ENCODE measurements around the gene ATP9A. TPM values are rescaled to one million over a fixed set of nuclear protein-coding genes. Genes with fewer than 3 reads are reported as not detected.

The ATP9A gene
- total RNA-seq, 1 experiment from 2014 or later: 12.1 TPM

GRCh38 chr20:51547951-51548350 lies 220.2 kb downstream of the ATP9A start:
- no peak overlapping the region for H4K91ac ChIP-seq (ENCODE audit: insufficient read length, low read depth, low read length)
- H3K4ac ChIP-seq (ENCODE audit: low read depth, low read length): no peak overlapping the region
- no peak overlapping the region for H3K27ac ChIP-seq (ENCODE audit: insufficient read length, low read depth, low read length)
- no peak overlapping the region for H3K9ac ChIP-seq (ENCODE audit: extremely low read depth, insufficient read length, low read length)
- H2BK15ac ChIP-seq (ENCODE audit: low read depth, low read length): no peak overlapping the region
- Mint-ChIP-seq H3K9me3 (no peaks in the 10 kb centered on the region), H3K36me3 (ENCODE audit: insufficient read depth in 1 of 3, low read depth in 3 of 3) (no peaks in the 10 kb centered on the region), H3K4me3 (no peak overlapping the region; a peak in 1 of 5 replicates), H3K27me3 (ENCODE audit: low read depth) (peaks cover 73% of the 10 kb centered on the region), H3K27ac (no peak overlapping the region), H3K4me1 (peaks cover 0 to 10% of the 10 kb centered on the region in 2 experiments; a peak in 3 of 4 replicates)
- H3K79me2 ChIP-seq (ENCODE audit: insufficient read depth, low read length): no peaks in the 10 kb centered on the region
- DNase-seq: no peak
- no peaks in the 10 kb centered on the region for H3K79me1 ChIP-seq (ENCODE audit: insufficient read depth, low read depth, low read length, poor library complexity, severe bottlenecking)
- no peak for TF ChIP-seq CTCF (conservative IDR thresholded peaks at IDR 0.05)
- no peak overlapping the region for H2AK5ac ChIP-seq (ENCODE audit: insufficient read length, low read length)
- H3K9me3 ChIP-seq (ENCODE audit: control insufficient read depth, low read depth, low read length): no peaks in the 10 kb centered on the region
- no peak overlapping the region for H3K23ac ChIP-seq (ENCODE audit: insufficient read length, low read depth, low read length)
- H3K14ac ChIP-seq (ENCODE audit: insufficient read depth, low read length): no peak overlapping the region
- no CpG with 5 or more reads among the region's 7 CpGs for WGBS (ENCODE audit: extremely low coverage, insufficient read length, low lambda C conversion rate)
- H3K23me2 ChIP-seq (ENCODE audit: insufficient read length, low read depth, low read length, poor library complexity, severe bottlenecking): no peaks in the 10 kb centered on the region
- no peak overlapping the region for H2BK12ac ChIP-seq (ENCODE audit: insufficient read length, low read depth, low read length)
- H3T11ph ChIP-seq (ENCODE audit: low read length): no peak overlapping the region
- no peak overlapping the region for H2BK5ac ChIP-seq (ENCODE audit: insufficient read length, low read length)
- no peak overlapping the region for H4K5ac ChIP-seq (ENCODE audit: insufficient read length, low read depth, low read length)
- no peaks in the 10 kb centered on the region for H4K20me1 ChIP-seq (ENCODE audit: control insufficient read depth, insufficient read depth, insufficient read length)
- no peak overlapping the region for H3K18ac ChIP-seq (ENCODE audit: insufficient read length, low read depth, low read length)
- H3K4me2 ChIP-seq (ENCODE audit: insufficient read depth, insufficient read length, low read length): no peak overlapping the region
- no peak overlapping the region for H3K56ac ChIP-seq (ENCODE audit: insufficient read length, low read depth, low read length)
- H2BK120ac ChIP-seq (ENCODE audit: low read depth, low read length, poor library complexity, severe bottlenecking): no peak overlapping the region
- no peaks in the 10 kb centered on the region for H3K4me1 ChIP-seq (ENCODE audit: insufficient read depth, low read length)
- peaks cover 23% of the 10 kb centered on the region for H3K27me3 ChIP-seq (ENCODE audit: insufficient read depth, low read length)
- no peak overlapping the region for H2AFZ ChIP-seq (ENCODE audit: low read length)
- no peak overlapping the region for H2BK20ac ChIP-seq (ENCODE audit: low read depth, low read length, poor library complexity, severe bottlenecking)
- no peak overlapping the region for H4K8ac ChIP-seq (replicated peaks; ENCODE audit: insufficient read length, low read depth, low read length)

Other genes starting within 250 kb of the ATP9A start
- 0.57 and 0.61 TPM in 2 replicates for gene NFATC2, start 225.7 kb downstream of the ATP9A start, total RNA-seq (2021)
- gene SALL4, start 34.1 kb upstream of the ATP9A start, total RNA-seq (2021): 276 and 279 TPM in 2 replicates

Measured in H9 (cell line).